ENCODE data around the gene PTPRN2. TPM values are rescaled to one million over a fixed set of nuclear protein-coding genes. Genes with fewer than 3 reads are reported as not detected.

Gene PTPRN2
- total RNA-seq, 1 experiment from 2014 or later: not detected

- H3F3A ChIP-seq (ENCODE audit: insufficient read depth, low read depth): no peaks in the 10 kb centered on the region
- TF ChIP-seq, protein P1, sequence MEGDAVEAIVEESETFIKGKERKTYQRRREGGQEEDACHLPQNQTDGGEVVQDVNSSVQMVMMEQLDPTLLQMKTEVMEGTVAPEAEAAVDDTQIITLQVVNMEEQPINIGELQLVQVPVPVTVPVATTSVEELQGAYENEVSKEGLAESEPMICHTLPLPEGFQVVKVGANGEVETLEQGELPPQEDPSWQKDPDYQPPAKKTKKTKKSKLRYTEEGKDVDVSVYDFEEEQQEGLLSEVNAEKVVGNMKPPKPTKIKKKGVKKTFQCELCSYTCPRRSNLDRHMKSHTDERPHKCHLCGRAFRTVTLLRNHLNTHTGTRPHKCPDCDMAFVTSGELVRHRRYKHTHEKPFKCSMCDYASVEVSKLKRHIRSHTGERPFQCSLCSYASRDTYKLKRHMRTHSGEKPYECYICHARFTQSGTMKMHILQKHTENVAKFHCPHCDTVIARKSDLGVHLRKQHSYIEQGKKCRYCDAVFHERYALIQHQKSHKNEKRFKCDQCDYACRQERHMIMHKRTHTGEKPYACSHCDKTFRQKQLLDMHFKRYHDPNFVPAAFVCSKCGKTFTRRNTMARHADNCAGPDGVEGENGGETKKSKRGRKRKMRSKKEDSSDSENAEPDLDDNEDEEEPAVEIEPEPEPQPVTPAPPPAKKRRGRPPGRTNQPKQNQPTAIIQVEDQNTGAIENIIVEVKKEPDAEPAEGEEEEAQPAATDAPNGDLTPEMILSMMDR (conservative IDR thresholded peaks at IDR 0.05): no peak
- no peak for TF ChIP-seq EZH2 (IDR thresholded peaks at IDR 0.05; ENCODE audit: low read depth)
- DNase-seq: no peak
- no peaks in the 10 kb centered on the region for H3K36me3 ChIP-seq (ENCODE audit: low read depth)
- intact Hi-C loops (cut with micrococcal nuclease; ENCODE audit: unreplicated experiment): no loop called here
- H3K79me2 ChIP-seq (ENCODE audit: low read depth): no peaks in the 10 kb centered on the region
- H3K27me3 ChIP-seq (ENCODE audit: insufficient read depth, low read depth): peaks cover 83% of the 10 kb centered on the region
- no peak overlapping the region for H3K4me2 ChIP-seq
- no TSS peak for BruUV-seq (replicated peaks)
- H4K20me1 ChIP-seq (ENCODE audit: insufficient read depth): no peaks in the 10 kb centered on the region
- H3K9me3 ChIP-seq (ENCODE audit: insufficient read depth, low read depth): no peaks in the 10 kb centered on the region
- H2AFZ ChIP-seq: no peak overlapping the region
- POLR2A ChIA-PET (ENCODE audit: unreplicated experiment): no interaction called here
- H3K9me2 ChIP-seq (ENCODE audit: insufficient read depth): no peaks in the 10 kb centered on the region
- H3K4me1 ChIP-seq (replicated peaks; ENCODE audit: insufficient read depth): no peaks in the 10 kb centered on the region
- CTCF ChIA-PET: no interaction called here
- no peak overlapping the region for H3K4me3 ChIP-seq
- no peak overlapping the region for H3K27ac ChIP-seq
These were observed 588.6 kb downstream of the PTPRN2 start for GRCh38 chr7:157998884-157999552.

DNA sequence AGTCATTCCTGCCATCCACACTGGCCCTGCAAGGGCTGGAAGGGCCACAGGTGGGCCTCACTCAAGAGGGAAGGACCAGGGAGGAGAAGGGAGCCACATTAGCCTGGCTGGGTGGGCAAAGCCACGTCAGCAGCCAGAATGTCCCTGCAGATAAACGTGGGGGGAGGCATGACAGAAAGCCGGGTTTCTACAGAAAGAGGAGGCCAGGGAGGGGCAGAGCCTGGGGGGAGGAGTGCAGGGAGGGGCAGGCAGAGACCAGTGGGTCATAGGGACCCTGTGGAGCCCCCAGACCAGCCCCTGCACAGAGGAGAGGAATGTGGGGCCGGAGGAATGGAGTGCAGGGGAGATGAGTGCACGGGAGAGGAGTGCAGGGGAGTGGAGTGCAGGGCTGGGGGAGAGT lies 590.2 kb downstream of the PTPRN2 start:
- TF ChIP-seq, protein P1 (conservative IDR thresholded peaks at IDR 0.05): no peak
- TF ChIP-seq EZH2 (IDR thresholded peaks at IDR 0.05; ENCODE audit: low read depth): no peak
- H4K20me1 ChIP-seq (ENCODE audit: insufficient read depth): no peaks in the 10 kb centered on the region
- H2AFZ ChIP-seq: no peak overlapping the region
- no peak overlapping the region for H3K27ac ChIP-seq
- H3F3A ChIP-seq (ENCODE audit: insufficient read depth, low read depth): no peaks in the 10 kb centered on the region
- no peak for DNase-seq
- H3K27me3 ChIP-seq (ENCODE audit: insufficient read depth, low read depth): peaks cover 86% of the 10 kb centered on the region
- no peak overlapping the region for H3K4me3 ChIP-seq
- intact Hi-C loops (cut with micrococcal nuclease; ENCODE audit: unreplicated experiment): no loop called here
- POLR2A ChIA-PET (ENCODE audit: unreplicated experiment): no interaction called here
- CTCF ChIA-PET: no interaction called here
- no peaks in the 10 kb centered on the region for H3K4me1 ChIP-seq (replicated peaks; ENCODE audit: insufficient read depth)
- no peaks in the 10 kb centered on the region for H3K9me2 ChIP-seq (ENCODE audit: insufficient read depth)
- no TSS peak for BruUV-seq (replicated peaks)
- H3K36me3 ChIP-seq (ENCODE audit: low read depth): no peaks in the 10 kb centered on the region
- H3K9me3 ChIP-seq (ENCODE audit: insufficient read depth, low read depth): no peaks in the 10 kb centered on the region
- no peak overlapping the region for H3K4me2 ChIP-seq
- H3K79me2 ChIP-seq (ENCODE audit: low read depth): no peaks in the 10 kb centered on the region

GRCh38 chr7:157997080-157997440 lies 590.6 kb downstream of the PTPRN2 start:
- Histone ChIP-seq H3K9me2 (ENCODE audit: insufficient read depth) (no peaks in the 10 kb centered on the region), H3F3A (ENCODE audit: insufficient read depth, low read depth) (no peaks in the 10 kb centered on the region), H3K27ac (no peak overlapping the region), H3K4me3 (no peak overlapping the region), H3K36me3 (ENCODE audit: low read depth) (no peaks in the 10 kb centered on the region), H3K9me3 (ENCODE audit: insufficient read depth, low read depth) (no peaks in the 10 kb centered on the region), H3K27me3 (ENCODE audit: insufficient read depth, low read depth) (peaks cover 86% of the 10 kb centered on the region), H3K4me2 (no peak overlapping the region), H3K79me2 (ENCODE audit: low read depth) (no peaks in the 10 kb centered on the region), H2AFZ (no peak overlapping the region), H3K4me1 (replicated peaks; ENCODE audit: insufficient read depth) (no peaks in the 10 kb centered on the region), H4K20me1 (ENCODE audit: insufficient read depth) (no peaks in the 10 kb centered on the region)
- POLR2A ChIA-PET (ENCODE audit: unreplicated experiment): no interaction called here
- TF ChIP-seq, protein P1 (conservative IDR thresholded peaks at IDR 0.05): no peak
- TF ChIP-seq EZH2 (IDR thresholded peaks at IDR 0.05; ENCODE audit: low read depth): no peak
- intact Hi-C loops (cut with micrococcal nuclease; ENCODE audit: unreplicated experiment): no loop called here
- no TSS peak for BruUV-seq (replicated peaks)
- CTCF ChIA-PET: no interaction called here
- DNase-seq: no peak

Measured in PC-9 (cell line).